NCI-H128 (cell line): Measurements from ENCODE around the gene CAPN5.
"Not testable (repeated sequence)": the region's sequence is repeated elsewhere in the genome, so short reads cannot be mapped to it uniquely, and the experiment has no call there.

ENCODE experiments used
- DNase-seq: peaks from one replicate; lab custom pipeline; 2025; ENCODE audit not compliant: unreplicated experiment; lab: John Stamatoyannopoulos, UW

Gene CAPN5

DNA sequence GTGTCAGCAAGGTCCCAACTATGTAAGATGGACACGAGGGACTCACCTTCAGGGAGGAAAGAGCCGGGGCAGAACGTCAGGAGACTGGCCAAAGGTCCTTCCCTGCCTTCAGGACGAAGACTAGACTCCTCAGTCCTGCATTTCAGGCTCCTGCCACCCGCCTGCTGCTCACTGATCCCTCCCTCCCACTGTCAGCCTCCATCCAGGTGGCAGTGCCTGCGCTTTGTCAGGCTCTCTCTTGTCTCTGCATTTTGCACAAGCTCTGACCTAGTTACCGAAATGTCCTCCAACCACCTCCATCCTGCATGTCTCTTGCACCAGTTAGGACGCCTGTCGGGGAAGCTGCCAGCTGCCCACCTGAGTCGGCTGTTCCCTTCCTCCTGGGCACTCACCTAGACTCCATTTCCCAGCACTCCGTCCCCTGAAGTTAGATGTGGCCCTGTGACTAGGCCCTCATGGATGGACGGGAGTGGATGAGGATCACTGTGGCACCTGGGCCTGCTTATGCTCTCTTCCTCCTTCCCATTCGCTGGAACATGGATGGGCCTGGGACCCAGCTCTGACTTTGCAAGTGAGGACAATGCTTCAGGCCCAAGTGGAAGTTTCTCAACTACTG is 24.6 kb upstream of the CAPN5 start:
- no peak for DNase-seq

DNA sequence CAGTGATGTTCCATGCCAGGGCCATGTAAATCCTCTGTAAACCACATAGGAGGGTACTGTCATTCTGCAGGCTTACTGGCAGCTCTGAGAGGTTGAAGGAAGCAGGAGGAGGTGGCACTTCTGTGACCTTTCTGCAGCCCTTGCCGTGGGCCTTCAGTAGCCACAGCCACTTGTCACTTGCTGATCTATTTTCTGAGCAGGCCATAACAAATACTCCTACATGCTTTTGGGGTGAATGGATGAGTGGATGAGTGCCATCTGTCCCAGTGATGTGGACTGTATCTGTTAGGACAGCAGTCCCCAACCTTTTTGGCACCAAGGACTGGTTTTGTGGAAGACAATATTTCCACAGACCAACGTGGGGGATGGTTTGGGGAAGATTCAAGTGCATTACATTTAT is 22.4 kb upstream of the CAPN5 start:
- DNase-seq, result no peak

DNA sequence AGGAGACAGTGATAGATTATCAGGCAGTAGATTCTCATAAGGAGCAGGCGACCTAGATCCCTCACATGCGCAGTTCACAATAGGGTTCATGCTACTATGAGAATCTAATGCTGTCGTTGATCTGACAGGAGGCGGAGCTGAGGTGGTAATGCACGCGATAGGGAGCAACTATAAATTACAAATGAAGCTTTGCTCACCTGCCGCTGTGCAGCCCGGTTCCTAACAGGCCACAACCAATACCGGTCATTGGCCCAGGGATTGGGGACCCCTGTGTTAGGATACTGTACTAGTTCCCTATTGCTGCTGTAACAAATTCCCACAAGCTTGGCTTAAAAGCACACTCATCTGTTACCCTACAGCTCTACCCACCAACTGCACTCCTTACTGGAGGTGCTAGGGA is 21.9 kb upstream of the CAPN5 start:
- no peak for DNase-seq

GRCh38 chr11:77046060-77046501 is 20.7 kb upstream of the CAPN5 start:
- DNase-seq, result peak; percentile 22

GRCh38 chr11:77047007-77047927 is 19.5 kb upstream of the CAPN5 start:
- peak; percentile 75 for DNase-seq

GRCh38 chr11:77047928-77048446 is 18.8 kb upstream of the CAPN5 start:
- DNase-seq, result not testable (repeated sequence)

DNA sequence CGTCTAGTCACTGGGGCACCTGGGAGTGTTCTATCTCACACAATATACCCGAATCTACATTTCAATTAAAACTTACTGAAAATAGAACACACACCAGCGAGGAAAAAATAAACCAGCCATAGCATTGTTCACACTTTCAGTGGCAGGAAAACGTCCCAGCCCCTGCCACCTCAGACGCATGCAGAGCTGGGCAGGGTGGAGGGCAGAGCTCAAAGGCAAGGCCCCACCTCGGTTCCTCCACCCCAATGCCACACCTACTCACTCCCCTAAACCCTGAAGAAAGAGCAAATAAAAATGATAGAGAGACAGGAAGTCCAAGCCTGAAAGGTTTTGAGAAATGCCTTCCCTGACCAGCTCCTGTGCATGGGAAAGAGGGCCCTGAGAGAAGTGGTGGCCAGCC is 17.7 kb upstream of the CAPN5 start:
- no peak for DNase-seq

DNA sequence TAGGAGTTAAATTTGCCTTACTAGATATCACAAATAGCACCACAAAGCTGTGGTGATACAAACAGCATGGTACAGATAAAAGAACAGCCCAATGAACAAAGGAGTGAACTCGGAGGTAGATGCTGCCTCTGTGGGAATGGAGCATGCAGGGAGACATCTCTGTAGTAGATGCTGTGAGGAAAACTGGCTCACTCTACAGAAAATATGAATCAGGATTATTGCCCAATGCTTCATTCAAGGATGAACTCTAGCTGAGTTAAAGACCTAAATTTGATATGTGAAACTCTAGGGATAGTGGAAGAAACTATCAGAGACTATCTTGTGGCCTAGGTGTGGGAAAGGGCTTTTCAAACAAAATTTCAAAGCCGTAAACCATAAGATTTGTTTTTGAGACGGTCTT is 15.3 kb upstream of the CAPN5 start:
- no peak for DNase-seq

GRCh38 chr11:77052518-77052917 is 14.3 kb upstream of the CAPN5 start:
- DNase-seq, result no peak

GRCh38 chr11:77053217-77054015 is 13.4 kb upstream of the CAPN5 start:
- DNase-seq, result no peak

DNA sequence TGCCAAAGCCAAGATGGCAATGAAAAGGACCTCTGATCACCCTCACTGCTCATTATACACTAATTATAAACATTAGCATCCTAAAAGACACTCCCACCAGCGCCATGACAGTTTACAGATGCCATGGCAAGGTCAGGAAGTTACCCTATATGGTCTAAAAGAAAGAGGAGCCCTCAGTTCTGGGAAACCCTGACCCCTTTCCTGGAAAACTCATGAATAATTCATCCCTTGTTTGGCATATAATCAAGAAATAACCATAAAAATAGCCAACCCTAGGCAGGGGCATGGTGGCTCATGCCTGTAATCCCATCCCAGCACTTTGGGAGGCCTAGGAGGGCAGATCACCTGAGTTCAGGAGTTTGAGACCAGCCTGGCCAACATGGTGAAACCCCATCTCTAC is 12.7 kb upstream of the CAPN5 start:
- no peak for DNase-seq

GRCh38 chr11:77055101-77055561 is 11.6 kb upstream of the CAPN5 start:
- no peak for DNase-seq

DNA sequence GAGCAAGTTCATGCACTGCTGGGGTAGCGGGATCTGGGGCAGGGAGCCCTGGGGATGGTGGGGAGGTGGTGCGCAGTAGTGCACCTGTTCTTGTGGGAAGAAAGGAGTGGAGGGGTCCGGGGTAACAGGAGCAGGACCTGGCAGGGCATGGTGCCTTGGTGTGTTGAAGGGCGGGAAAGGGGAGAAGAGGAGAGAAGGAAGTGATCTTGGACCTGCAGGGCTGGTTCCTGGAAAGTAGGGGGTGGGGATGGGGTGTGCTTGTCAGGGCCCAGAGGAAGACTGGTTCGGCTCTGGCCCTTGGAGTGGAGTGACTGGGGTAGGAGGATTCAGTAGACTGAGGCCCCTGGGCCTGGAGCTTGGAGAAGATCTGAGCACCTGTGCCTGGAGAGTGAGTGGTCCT is 10.9 kb upstream of the CAPN5 start:
- no peak for DNase-seq

DNA sequence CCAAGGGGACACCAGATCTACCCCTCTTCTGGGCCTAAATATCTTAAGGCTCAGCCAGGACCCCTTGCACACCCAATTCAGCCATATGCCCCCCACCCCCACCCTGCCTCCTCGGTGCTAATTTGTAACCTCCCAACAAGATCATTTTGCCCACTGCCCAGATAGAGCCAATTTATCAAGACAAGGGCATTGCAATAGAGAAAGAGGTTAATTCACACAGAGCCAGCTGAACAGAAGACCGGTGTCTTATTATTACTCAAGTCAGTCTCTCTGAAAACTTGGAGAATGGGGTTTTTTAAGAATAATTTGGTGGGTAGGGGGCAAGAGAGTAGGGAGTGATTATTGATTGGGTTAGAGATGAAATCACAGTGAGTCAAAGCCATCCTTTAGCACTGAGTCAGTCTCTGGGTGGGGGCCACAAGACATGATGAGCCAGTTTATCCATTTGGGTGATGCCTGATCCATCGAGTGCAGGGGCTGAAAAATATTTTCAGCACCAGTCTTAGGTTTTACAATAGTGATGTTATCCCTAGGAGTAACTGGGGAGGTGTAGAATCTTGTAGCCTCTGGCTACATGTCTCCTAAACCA is 9.9 kb upstream of the CAPN5 start:
- no peak for DNase-seq

DNA sequence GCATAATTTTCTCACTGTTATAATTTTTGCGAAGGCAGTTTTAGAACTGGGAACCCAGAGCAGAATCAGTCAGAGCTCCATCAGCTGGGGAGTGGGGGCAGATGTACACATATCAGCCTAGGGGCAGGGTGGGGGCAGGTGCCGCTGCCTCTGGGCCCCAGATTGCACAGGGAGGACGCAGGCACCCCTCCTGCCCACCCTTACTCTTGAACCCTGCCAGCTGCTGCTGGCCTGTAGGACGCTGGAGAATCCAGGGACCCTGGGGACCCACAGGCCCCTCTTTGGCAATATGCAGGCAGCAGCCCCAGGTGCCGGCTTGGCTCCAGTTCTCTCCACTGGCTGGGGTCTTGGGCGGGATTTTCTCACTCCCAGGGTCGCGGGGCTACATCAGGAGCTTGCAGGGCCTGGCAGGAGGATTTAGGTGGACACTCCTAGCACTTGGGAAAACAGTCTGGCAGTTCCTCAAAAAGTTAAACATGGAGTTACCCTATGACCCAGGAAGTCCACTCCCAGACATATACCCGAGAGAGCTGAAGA is 8.8 kb upstream of the CAPN5 start:
- no peak for DNase-seq

GRCh38 chr11:77058900-77059299 is 7.9 kb upstream of the CAPN5 start:
- no peak for DNase-seq

GRCh38 chr11:77059806-77060205 is 7.0 kb upstream of the CAPN5 start:
- DNase-seq, result no peak

- no peak for DNase-seq
These were observed 6.5 kb upstream of the CAPN5 start for GRCh38 chr11:77060234-77060633.

DNA sequence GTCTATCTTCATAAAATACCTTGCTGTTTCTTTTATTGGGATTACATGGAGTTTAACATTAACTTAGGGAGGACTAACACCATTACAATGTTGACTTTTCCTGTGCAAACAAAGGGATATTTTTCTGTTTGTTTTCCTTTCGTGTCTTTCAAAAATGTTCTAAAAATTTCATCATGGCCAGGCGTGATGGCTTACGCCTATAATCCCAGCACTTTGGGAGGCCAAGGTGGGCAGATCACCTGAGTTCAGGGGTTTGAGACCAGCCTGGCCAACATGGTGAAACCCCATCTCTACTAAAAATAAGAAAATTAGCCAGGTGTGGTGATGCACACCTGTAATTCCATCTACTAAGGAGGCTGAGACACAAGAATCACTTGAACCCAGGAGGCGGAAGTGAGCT is 5.5 kb upstream of the CAPN5 start:
- DNase-seq, result not testable (repeated sequence)

DNA sequence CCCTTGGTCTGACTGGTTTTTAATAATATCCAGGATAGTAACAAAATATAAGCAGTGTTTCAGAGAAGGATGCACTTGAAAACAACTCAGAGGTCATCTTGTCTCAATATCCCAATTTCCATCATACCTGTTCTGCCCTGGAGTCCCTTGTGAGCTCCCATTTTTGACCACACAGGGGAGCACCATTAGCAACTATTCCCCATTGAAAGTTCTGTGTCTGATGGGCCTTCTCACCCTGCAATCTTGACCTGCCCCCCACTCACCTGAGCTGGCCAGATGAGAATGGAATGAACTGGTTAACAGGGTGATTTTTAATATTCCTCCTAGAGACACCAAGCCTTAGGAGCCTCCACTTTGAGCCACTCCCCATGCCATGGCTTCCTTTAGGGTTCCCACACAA is 3.8 kb upstream of the CAPN5 start:
- DNase-seq, result no peak

DNA sequence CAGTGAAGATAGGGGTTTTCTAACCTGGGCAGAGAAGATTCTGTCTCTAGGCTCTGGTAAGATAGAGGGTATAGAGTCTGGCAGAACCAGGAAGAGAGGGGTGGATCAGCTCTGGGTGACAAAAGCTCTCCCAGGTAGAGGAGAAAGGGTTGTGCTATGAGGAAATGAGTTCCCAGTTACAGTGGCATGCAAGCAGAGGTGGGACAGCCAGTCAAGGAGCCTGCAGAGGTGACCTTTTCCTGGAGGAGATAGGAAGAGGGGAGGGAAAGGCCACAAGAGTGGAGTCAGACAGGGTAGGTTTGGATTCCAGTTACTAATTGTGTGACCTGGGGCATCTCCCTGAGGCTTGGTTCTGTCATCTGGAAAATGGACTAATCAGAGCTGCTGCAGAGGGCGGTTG is 3.4 kb upstream of the CAPN5 start:
- no peak for DNase-seq
